ENCODE measurements around the gene NRN1. TPM values are rescaled to one million over a fixed set of nuclear protein-coding genes. Genes with fewer than 3 reads are reported as not detected.

NRN1 gene
- total RNA-seq, 8 experiments from 2014 or later: 2.1 to 54.0 (median 4.2) TPM

DNA sequence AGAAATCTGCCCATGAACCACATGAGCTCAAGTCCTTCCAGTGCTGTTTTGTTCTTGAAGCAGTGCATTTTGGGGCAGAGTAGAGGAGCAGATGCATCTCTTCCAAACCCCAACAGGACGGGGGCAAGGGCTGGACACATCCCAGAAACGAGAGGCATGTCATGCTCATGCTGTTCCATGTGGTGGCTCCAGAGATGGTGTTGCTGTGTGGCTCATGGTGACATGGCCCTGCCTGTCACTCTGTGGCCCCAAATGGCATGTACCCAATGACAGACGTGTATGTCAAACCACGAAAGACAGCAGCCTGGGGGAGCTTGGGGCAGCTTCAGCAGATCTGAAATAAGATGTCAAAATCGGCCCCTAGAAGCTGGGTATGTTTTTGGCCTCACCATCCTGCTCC lies 46.3 kb downstream of the NRN1 start:
- Histone ChIP-seq H3K4me1 (replicated peaks in 1 of 2) (no peaks in the 10 kb centered on the region), H3K4me3 (no peak overlapping the region), H3K27ac (no peak overlapping the region)
- 40 to 100% (median 82%) methylated on average over 1 to 2 of the region's 5 CpGs; no CpG with 5 or more reads in 7 of the 10 experiments for WGBS, 10 experiments
- no peak for ATAC-seq (replicated peaks in 6 of 8)
- in situ Hi-C loops (cut with MboI; ENCODE audit: low pct_unique_long_range_greater_than_20kb in 2 of 9, low sequenced_read_pairs in 9 of 9, unreplicated experiment in 9 of 9): no loop called here

DNA sequence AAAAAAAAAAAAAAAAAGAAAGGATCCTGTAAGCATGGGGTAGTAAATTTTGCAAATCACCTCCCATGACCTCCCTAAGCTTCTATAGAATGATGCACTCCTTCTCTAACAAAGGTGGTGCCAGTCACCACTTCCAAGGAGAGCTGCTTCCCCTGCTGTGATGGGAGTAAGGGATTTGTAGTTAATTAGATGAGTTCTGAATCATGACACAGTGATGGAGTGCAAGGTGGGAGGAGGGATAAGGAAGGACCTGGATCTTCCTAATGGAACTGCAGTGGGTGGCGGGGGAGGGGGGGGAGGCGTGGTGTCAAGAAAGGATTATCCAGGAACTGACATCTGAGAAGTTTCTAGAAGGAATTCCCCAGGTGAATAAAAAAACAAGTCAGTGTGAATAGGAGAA lies 47.8 kb downstream of the NRN1 start:
- ATAC-seq (replicated peaks in 6 of 8): no peak
- Histone ChIP-seq H3K4me3 (no peak overlapping the region), H3K27ac (no peak overlapping the region), H3K4me1 (replicated peaks in 1 of 2) (no peaks in the 10 kb centered on the region)
- WGBS, 10 experiments: 83% methylated on average over 2 of the region's 2 CpGs; no CpG with 5 or more reads in 9 of the 10 experiments
- in situ Hi-C loops (cut with MboI; ENCODE audit: low pct_unique_long_range_greater_than_20kb in 2 of 9, low sequenced_read_pairs in 9 of 9, unreplicated experiment in 9 of 9): no loop called here

DNA sequence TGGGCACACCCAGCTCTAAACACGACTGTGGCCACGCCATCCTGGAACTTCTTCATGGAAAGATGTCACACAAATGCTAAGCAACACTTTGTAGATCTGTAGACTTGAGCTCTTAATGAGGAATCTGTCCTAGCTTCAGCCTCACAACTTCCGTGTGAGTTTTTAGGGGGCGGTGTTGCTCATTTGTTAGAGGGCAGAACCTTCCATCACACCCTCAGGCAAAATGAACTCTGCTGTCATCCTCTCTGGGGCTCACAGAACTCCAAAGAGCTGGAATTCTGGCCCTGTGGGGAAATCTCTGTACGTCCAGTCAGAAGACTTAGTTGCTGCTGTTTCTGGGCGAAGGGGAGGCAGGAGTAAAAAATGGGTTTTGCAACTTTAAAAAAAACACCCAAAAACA lies 49.8 kb downstream of the NRN1 start:
- in situ Hi-C loops (cut with MboI; ENCODE audit: low pct_unique_long_range_greater_than_20kb in 2 of 9, low sequenced_read_pairs in 9 of 9, unreplicated experiment in 9 of 9): no loop called here
- Histone ChIP-seq H3K4me1 (replicated peaks in 1 of 2) (no peaks in the 10 kb centered on the region), H3K4me3 (no peak overlapping the region), H3K27ac (no peak overlapping the region)
- 31 to 100% (median 75%) methylated on average over 1 to 6 of the region's 6 CpGs; no CpG with 5 or more reads in 1 of the 10 experiments for WGBS, 10 experiments
- peak in 1 of 8 experiments; percentile 37 for ATAC-seq (replicated peaks in 6 of 8)

DNA sequence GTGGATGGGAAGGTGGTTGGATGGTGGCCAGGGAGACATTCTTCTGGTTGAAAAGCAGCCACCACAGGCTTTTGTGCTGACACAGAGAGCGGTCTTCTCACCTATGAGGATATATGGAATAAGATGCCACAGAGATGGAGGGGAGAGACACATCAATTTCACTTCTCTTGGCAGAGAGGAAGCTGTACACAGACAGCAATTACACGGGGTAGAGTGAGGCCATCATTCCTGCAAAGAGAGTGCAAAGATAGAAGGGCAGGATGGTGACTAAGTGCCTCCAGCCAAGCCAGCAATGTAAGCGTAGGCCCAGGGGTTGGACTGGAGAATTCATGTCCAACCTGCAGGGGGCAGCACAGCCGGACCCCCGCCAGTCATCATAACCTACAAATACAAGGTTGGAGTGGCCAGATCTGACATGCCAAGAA lies 56.4 kb downstream of the NRN1 start:
- in situ Hi-C loops (cut with MboI; ENCODE audit: low pct_unique_long_range_greater_than_20kb in 2 of 9, low sequenced_read_pairs in 9 of 9, unreplicated experiment in 9 of 9): no loop called here
- 40 to 100% (median 63%) methylated on average over 1 to 5 of the region's 5 CpGs; no CpG with 5 or more reads in 2 of the 10 experiments for WGBS, 10 experiments
- ATAC-seq (replicated peaks in 6 of 8): peak in 3 of 8 experiments; percentile 27 to 75 (median 63)
- Histone ChIP-seq H3K4me3 (no peak overlapping the region), H3K27ac (no peak overlapping the region), H3K4me1 (replicated peaks in 1 of 2) (no peaks in the 10 kb centered on the region)

Data from motor neuron (in vitro differentiated cells).